HEK293 (cell line): ENCODE data around the gene HTR2C.

Experiments used
- CTCF ChIA-PET: fragments of 350-600 bp; formaldehyde crosslinking; extraction: SDS; loops from one replicate; lab custom pipeline; 2021; ENCODE audit warnings: antibody characterized with exemption; lab: Yijun Ruan, JAX
- POLR2A ChIA-PET: fragments of 300-600 bp; formaldehyde crosslinking; extraction: SDS; loops from one replicate; lab custom pipeline; 2020; ENCODE audit warnings: antibody characterized with exemption, inconsistent platforms; lab: Yijun Ruan, JAX
- H3K27ac ChIP-seq: fragments of 200-500 bp; sonication (Bioruptor generic); 2 replicates; pipeline ENCODE4 v1.5.1; 2014; ENCODE audit warnings: low read depth, low read length, control low read depth, inconsistent platforms; ENCODE audit errors: extremely low read depth
- H3K36me3 ChIP-seq, 2 experiments: fragments of 200-500 bp in 1 of 2; sonication (Bioruptor generic) in 1 of 2; 1 replicate in 1 of 2; 2 replicates in 1 of 2; pipeline ENCODE4 v1.5.1; 2014 to 2017; ENCODE audit warnings: inconsistent platforms in 2 of 2, low read length in 2 of 2; ENCODE audit not compliant: control insufficient read depth in 2 of 2, insufficient read depth in 1 of 2
- H3K4me1 ChIP-seq: fragments of 200-500 bp; sonication (Bioruptor generic); 2 replicates; pipeline ENCODE4 v1.5.1; 2014; ENCODE audit warnings: mild to moderate bottlenecking, low read length, inconsistent platforms; ENCODE audit not compliant: control insufficient read depth, insufficient read depth
- H3K4me3 ChIP-seq: 2 replicates; pipeline ENCODE4 v1.5.1; 2011; ENCODE audit warnings: low read depth, mild to moderate bottlenecking, control low read depth, low read length, moderate library complexity
- H3K9me3 ChIP-seq: fragments of 200-500 bp; sonication (Bioruptor generic); 2 replicates; pipeline ENCODE4 v1.5.1; 2014; ENCODE audit warnings: low read depth, low read length, inconsistent platforms; ENCODE audit not compliant: control insufficient read depth, insufficient read depth
- FEZF1 ChIP-seq: fragments of 450-650 bp; formaldehyde crosslinking; IDR thresholded peaks from 2 replicates; pipeline ENCODE4 v1.5.1; 2016; ENCODE audit warnings: missing biosample characterization, missing genetic modification characterization
- OSR2 ChIP-seq: fragments of 450-650 bp; formaldehyde crosslinking; IDR thresholded peaks from 2 replicates; pipeline ENCODE4 v1.5.1; 2016; ENCODE audit warnings: missing biosample characterization, missing genetic modification characterization
- SETDB1 ChIP-seq: IDR thresholded peaks from one replicate; pipeline ENCODE4 v1.6.1; 2017; ENCODE audit warnings: mild to moderate bottlenecking, low read length, moderate library complexity, mixed read lengths; ENCODE audit not compliant: insufficient read length
- ZNF112 ChIP-seq: fragments of 450-650 bp; formaldehyde crosslinking; IDR thresholded peaks from 2 replicates; pipeline ENCODE4 v1.5.0; 2017; ENCODE audit warnings: missing biosample characterization, missing genetic modification characterization
- ZNF175 ChIP-seq: fragments of 450-650 bp; formaldehyde crosslinking; IDR thresholded peaks from 2 replicates; pipeline ENCODE4 v1.5.1; 2016; ENCODE audit warnings: missing biosample characterization, missing genetic modification characterization
- ZNF184 ChIP-seq: fragments of 450-650 bp; IDR thresholded peaks from 2 replicates; pipeline ENCODE4 v1.5.1; 2018; ENCODE audit warnings: missing biosample characterization, mild to moderate bottlenecking, missing genetic modification characterization
- ZNF19 ChIP-seq: fragments of 450-650 bp; formaldehyde crosslinking; IDR thresholded peaks from 2 replicates; pipeline ENCODE4; 2016; ENCODE audit warnings: missing biosample characterization, missing genetic modification characterization, low read depth
- ZNF214 ChIP-seq: fragments of 450-650 bp; formaldehyde crosslinking; IDR thresholded peaks from 2 replicates; pipeline ENCODE4 v1.5.1; 2017; ENCODE audit warnings: missing biosample characterization, mild to moderate bottlenecking, missing genetic modification characterization, borderline replicate concordance
- ZNF248 ChIP-seq: fragments of 450-650 bp; formaldehyde crosslinking; IDR thresholded peaks from 2 replicates; pipeline ENCODE4 v1.5.1; 2017; ENCODE audit warnings: missing biosample characterization, missing genetic modification characterization
- ZNF394 ChIP-seq: fragments of 450-650 bp; formaldehyde crosslinking; IDR thresholded peaks from 2 replicates; pipeline ENCODE4 v1.5.1; 2016; ENCODE audit warnings: missing biosample characterization, missing genetic modification characterization, mild to moderate bottlenecking, moderate library complexity, borderline replicate concordance
- ZNF473 ChIP-seq: fragments of 450-650 bp; formaldehyde crosslinking; IDR thresholded peaks from 2 replicates; pipeline ENCODE4 v1.5.1; 2017; ENCODE audit warnings: missing biosample characterization, missing genetic modification characterization
- ZNF514 ChIP-seq: fragments of 450-650 bp; formaldehyde crosslinking; IDR thresholded peaks from 2 replicates; pipeline ENCODE4 v1.5.1; 2016; ENCODE audit warnings: missing biosample characterization, missing genetic modification characterization
- ZNF521 ChIP-seq: fragments of 450-650 bp; formaldehyde crosslinking; IDR thresholded peaks from 2 replicates; pipeline ENCODE4 v1.5.1; 2017; ENCODE audit warnings: missing biosample characterization, mild to moderate bottlenecking, missing genetic modification characterization
- ZNF529 ChIP-seq: fragments of 450-650 bp; formaldehyde crosslinking; IDR thresholded peaks from 2 replicates; pipeline ENCODE4 v1.5.1; 2017; ENCODE audit warnings: missing genetic modification characterization, missing biosample characterization; ENCODE audit not compliant: insufficient replicate concordance
- ZNF544 ChIP-seq: fragments of 450-650 bp; formaldehyde crosslinking; IDR thresholded peaks from 2 replicates; pipeline ENCODE4 v1.5.0; 2017; ENCODE audit warnings: missing biosample characterization, missing genetic modification characterization
- ZNF555 ChIP-seq: fragments of 450-650 bp; formaldehyde crosslinking; conservative IDR thresholded peaks from 2 replicates; pipeline ENCODE4 v1.5.1; 2017; ENCODE audit warnings: missing biosample characterization, mild to moderate bottlenecking, missing genetic modification characterization, inconsistent platforms
- ZNF664 ChIP-seq: fragments of 450-650 bp; formaldehyde crosslinking; IDR thresholded peaks from 2 replicates; pipeline ENCODE4 v1.5.1; 2016; ENCODE audit warnings: missing biosample characterization, missing genetic modification characterization
- ZNF677 ChIP-seq: fragments of 450-650 bp; IDR thresholded peaks from 2 replicates; pipeline ENCODE4 v1.5.0; 2018; ENCODE audit warnings: missing biosample characterization, mild to moderate bottlenecking, missing genetic modification characterization, moderate library complexity
- TF ChIP-seq, protein P1 (sequence below): sonication (generic); formaldehyde crosslinking; IDR thresholded peaks from 2 replicates; pipeline ENCODE4 v1.8.1; 2022; ENCODE audit warnings: mild to moderate bottlenecking, moderate library complexity, missing genetic modification reagents
- TF ChIP-seq, protein P2 (sequence below): fragments of 450-650 bp; formaldehyde crosslinking; IDR thresholded peaks from 2 replicates; pipeline ENCODE4 v1.5.1; 2016; ENCODE audit warnings: missing biosample characterization, missing genetic modification characterization
- TF ChIP-seq, protein P3 (sequence below): fragments of 450-650 bp; formaldehyde crosslinking; IDR thresholded peaks from 2 replicates; pipeline ENCODE4 v1.5.1; 2016; ENCODE audit warnings: missing biosample characterization, missing genetic modification characterization
- TF ChIP-seq, protein P4 (sequence below): fragments of 450-650 bp; formaldehyde crosslinking; conservative IDR thresholded peaks from 2 replicates; pipeline ENCODE4 v1.5.1; 2016; ENCODE audit warnings: low read depth, missing biosample characterization, missing genetic modification characterization

The HTR2C gene

DNA sequence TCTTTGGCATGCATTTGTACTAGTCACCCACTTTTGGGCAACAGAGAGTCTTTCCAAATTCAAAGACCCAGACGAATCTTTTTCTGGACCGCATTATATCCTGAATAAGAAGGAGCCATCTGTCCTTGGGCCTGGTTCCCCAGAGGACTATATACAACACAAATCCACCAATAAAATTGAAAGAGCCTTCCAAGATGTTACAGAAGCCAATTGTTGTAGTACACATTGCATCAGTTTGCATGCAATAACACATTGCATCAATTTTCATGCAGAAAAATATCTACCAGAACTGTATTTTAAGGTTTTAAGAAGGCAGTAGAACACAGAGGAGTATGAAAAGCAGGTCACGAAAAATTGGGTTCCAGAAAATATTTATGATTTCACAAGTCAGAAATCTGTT, 203.2 kb downstream of the HTR2C start (continued):
- TF ChIP-seq, protein P1, sequence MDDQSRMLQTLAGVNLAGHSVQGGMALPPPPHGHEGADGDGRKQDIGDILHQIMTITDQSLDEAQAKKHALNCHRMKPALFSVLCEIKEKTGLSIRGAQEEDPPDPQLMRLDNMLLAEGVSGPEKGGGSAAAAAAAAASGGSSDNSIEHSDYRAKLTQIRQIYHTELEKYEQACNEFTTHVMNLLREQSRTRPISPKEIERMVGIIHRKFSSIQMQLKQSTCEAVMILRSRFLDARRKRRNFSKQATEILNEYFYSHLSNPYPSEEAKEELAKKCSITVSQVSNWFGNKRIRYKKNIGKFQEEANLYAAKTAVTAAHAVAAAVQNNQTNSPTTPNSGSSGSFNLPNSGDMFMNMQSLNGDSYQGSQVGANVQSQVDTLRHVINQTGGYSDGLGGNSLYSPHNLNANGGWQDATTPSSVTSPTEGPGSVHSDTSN (CRISPR knock-in tag): no peak

DNA sequence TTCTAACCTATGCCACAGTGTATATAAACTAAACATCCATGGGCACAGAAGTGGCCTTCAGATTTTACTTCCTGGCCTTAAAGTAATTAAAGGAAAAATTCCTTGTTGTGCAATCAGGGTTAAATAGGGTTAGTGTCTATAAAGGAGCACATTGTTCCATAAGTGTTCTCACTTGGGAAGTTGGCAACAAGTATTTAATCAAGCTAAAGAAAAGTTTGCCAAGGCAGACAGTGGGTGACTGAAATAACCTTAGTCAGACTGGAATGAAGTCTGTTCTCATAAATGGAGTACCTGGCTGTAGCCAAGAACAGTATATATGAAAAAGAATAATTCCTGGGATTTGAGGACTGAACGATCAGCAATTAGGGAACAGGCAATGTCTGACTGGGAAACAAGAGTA, 213.6 kb downstream of the HTR2C start:
- TF ChIP-seq ZNF175 (tag by site-specific recombination) (no peak), ZNF521 (tag by site-specific recombination) (no peak), ZNF677 (tag by site-specific recombination) (no peak), ZNF473 (no peak), OSR2 (tag by site-specific recombination) (no peak), SETDB1 (no peak), ZNF248 (tag by site-specific recombination) (no peak), FEZF1 (tag by site-specific recombination) (no peak)
- CTCF ChIA-PET: no interaction called here
- Histone ChIP-seq H3K36me3 (no peaks in the 10 kb centered on the region), H3K9me3 (no peaks in the 10 kb centered on the region), H3K4me3 (no peak overlapping the region), H3K4me1 (no peaks in the 10 kb centered on the region), H3K27ac (no peak overlapping the region)
- POLR2A ChIA-PET: no interaction called here

DNA sequence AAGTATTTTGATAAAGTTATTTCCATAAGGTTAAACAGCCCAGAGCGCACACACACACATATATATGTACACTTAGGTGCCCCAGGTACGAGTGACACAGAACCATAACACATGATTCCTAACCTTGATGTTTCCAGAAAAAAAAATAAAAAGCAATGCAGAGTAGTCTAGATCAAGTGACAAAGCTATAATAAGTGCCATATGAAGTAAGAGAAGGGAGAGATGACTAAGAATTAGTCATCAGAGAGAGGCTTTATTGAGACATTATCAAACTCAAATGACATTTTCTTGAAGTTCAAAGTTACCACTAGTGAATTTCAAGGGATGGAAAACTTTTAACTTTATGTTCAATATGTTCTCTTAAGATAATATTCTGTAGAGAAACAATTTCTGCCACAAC, 215.0 kb downstream of the HTR2C start:
- Histone ChIP-seq H3K4me1 (no peaks in the 10 kb centered on the region), H3K27ac (no peak overlapping the region), H3K36me3 (no peaks in the 10 kb centered on the region), H3K4me3 (no peak overlapping the region), H3K9me3 (no peaks in the 10 kb centered on the region)
- POLR2A ChIA-PET: no interaction called here
- CTCF ChIA-PET: interaction anchor here (0.5 kb wide), 1 partner anchor 468 kb away, joined by 3 read pairs; no protein-coding TSS in a partner anchor
- no peak for TF ChIP-seq ZNF664 (tag by site-specific recombination)
- no peak for TF ChIP-seq ZNF394
- no peak for TF ChIP-seq ZNF529 (tag by site-specific recombination)
- no peak for TF ChIP-seq ZNF112 (tag by site-specific recombination)
- TF ChIP-seq ZNF514 (tag by site-specific recombination): no peak
- TF ChIP-seq, protein P2, sequence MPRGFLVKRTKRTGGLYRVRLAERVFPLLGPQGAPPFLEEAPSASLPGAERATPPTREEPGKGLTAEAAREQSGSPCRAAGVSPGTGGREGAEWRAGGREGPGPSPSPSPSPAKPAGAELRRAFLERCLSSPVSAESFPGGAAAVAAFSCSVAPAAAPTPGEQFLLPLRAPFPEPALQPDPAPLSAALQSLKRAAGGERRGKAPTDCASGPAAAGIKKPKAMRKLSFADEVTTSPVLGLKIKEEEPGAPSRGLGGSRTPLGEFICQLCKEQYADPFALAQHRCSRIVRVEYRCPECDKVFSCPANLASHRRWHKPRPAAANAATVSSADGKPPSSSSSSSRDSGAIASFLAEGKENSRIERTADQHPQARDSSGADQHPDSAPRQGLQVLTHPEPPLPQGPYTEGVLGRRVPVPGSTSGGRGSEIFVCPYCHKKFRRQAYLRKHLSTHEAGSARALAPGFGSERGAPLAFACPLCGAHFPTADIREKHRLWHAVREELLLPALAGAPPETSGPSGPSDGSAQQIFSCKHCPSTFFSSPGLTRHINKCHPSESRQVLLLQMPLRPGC (tag by site-specific recombination): no peak
- TF ChIP-seq, all 188 proteins: peak for 0

DNA sequence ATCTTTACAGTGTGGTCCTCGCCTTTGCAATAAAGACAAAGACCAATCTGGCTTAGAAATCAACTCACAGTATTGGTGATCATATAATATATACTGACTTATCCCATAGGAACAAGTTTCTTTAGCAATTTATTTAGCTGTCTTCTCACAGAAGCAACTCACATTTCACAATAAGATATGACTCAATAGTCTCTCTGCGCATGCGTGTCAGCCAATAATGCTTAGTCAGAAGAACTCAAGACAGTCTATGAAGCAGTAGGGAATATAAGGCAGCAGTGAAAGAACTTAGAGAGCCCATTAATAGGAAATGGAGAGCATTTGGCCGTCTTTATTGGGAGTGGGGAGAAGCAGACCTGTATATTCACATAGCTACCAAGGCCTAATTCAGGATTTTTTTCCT, 216.8 kb downstream of the HTR2C start:
- H3K27ac ChIP-seq: no peak overlapping the region
- no peaks in the 10 kb centered on the region for H3K4me1 ChIP-seq
- ChIA-PET POLR2A (no interaction called here), CTCF (no interaction called here)
- H3K36me3 ChIP-seq: no peaks in the 10 kb centered on the region
- H3K9me3 ChIP-seq: no peaks in the 10 kb centered on the region
- H3K4me3 ChIP-seq: no peak overlapping the region
- TF ChIP-seq ZNF214 (no peak), ZNF19 (tag by site-specific recombination) (no peak), ZNF184 (no peak), ZNF555 (no peak), ZNF544 (tag by site-specific recombination) (no peak)
- TF ChIP-seq, protein P3, sequence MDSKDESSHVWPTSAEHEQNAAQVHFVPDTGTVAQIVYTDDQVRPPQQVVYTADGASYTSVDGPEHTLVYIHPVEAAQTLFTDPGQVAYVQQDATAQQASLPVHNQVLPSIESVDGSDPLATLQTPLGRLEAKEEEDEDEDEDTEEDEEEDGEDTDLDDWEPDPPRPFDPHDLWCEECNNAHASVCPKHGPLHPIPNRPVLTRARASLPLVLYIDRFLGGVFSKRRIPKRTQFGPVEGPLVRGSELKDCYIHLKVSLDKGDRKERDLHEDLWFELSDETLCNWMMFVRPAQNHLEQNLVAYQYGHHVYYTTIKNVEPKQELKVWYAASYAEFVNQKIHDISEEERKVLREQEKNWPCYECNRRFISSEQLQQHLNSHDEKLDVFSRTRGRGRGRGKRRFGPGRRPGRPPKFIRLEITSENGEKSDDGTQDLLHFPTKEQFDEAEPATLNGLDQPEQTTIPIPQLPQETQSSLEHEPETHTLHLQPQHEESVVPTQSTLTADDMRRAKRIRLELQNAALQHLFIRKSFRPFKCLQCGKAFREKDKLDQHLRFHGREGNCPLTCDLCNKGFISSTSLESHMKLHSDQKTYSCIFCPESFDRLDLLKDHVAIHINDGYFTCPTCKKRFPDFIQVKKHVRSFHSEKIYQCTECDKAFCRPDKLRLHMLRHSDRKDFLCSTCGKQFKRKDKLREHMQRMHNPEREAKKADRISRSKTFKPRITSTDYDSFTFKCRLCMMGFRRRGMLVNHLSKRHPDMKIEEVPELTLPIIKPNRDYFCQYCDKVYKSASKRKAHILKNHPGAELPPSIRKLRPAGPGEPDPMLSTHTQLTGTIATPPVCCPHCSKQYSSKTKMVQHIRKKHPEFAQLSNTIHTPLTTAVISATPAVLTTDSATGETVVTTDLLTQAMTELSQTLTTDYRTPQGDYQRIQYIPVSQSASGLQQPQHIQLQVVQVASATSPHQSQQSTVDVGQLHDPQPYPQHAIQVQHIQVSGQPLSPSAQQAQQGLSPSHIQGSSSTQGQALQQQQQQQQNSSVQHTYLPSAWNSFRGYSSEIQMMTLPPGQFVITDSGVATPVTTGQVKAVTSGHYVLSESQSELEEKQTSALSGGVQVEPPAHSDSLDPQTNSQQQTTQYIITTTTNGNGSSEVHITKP (tag by site-specific recombination): no peak
- TF ChIP-seq, protein P4, sequence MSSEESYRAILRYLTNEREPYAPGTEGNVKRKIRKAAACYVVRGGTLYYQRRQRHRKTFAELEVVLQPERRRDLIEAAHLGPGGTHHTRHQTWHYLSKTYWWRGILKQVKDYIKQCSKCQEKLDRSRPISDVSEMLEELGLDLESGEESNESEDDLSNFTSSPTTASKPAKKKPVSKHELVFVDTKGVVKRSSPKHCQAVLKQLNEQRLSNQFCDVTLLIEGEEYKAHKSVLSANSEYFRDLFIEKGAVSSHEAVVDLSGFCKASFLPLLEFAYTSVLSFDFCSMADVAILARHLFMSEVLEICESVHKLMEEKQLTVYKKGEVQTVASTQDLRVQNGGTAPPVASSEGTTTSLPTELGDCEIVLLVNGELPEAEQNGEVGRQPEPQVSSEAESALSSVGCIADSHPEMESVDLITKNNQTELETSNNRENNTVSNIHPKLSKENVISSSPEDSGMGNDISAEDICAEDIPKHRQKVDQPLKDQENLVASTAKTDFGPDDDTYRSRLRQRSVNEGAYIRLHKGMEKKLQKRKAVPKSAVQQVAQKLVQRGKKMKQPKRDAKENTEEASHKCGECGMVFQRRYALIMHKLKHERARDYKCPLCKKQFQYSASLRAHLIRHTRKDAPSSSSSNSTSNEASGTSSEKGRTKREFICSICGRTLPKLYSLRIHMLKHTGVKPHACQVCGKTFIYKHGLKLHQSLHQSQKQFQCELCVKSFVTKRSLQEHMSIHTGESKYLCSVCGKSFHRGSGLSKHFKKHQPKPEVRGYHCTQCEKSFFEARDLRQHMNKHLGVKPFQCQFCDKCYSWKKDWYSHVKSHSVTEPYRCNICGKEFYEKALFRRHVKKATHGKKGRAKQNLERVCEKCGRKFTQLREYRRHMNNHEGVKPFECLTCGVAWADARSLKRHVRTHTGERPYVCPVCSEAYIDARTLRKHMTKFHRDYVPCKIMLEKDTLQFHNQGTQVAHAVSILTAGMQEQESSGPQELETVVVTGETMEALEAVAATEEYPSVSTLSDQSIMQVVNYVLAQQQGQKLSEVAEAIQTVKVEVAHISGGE (tag by site-specific recombination): no peak
